SK-N-SH treated with all-trans-retinoic acid at 6 μM for 48 hours (cell line): ENCODE measurements around the gene GJA5.

Experiments used
- ATAC-seq: fragments of 200-7000 bp; cut with Tn5 transposase; 3 replicates; pipeline ENCODE4 v1.9.1; 2020; ENCODE audit warnings: mild to moderate bottlenecking, moderate library complexity
- ARNTL ChIP-seq: fragments of 450-650 bp; formaldehyde crosslinking; IDR thresholded peaks from 2 replicates; pipeline ENCODE4 v1.5.0; 2020; ENCODE audit warnings: low read depth, mild to moderate bottlenecking, moderate library complexity, borderline replicate concordance
- BACH2 ChIP-seq: fragments of 250-450 bp; sonication (Bioruptor Pico); IDR thresholded peaks from 2 replicates; pipeline ENCODE4 v1.9.0; 2021; ENCODE audit warnings: mild to moderate bottlenecking, borderline replicate concordance
- CREB5 ChIP-seq: fragments of 250-450 bp; sonication (Bioruptor Pico); IDR thresholded peaks from 2 replicates; pipeline ENCODE4 v1.5.1; 2020; ENCODE audit warnings: low read depth, mild to moderate bottlenecking, moderate library complexity
- ESRRG ChIP-seq: fragments of 250-450 bp; sonication (Bioruptor Pico); IDR thresholded peaks from 2 replicates; pipeline ENCODE4 v1.6.1; 2021; ENCODE audit warnings: mild to moderate bottlenecking
- GLIS3 ChIP-seq: fragments of 250-450 bp; sonication (Bioruptor Pico); IDR thresholded peaks from 2 replicates; pipeline ENCODE4 v1.5.0; 2020; ENCODE audit warnings: mild to moderate bottlenecking, moderate library complexity
- ISL1 ChIP-seq: fragments of 250-450 bp; sonication (Bioruptor Pico); IDR thresholded peaks from 2 replicates; pipeline ENCODE4 v2.1.2; 2022; ENCODE audit warnings: mild to moderate bottlenecking, moderate library complexity
- OSR1 ChIP-seq: fragments of 250-450 bp; sonication (Bioruptor Pico); IDR thresholded peaks from 2 replicates; pipeline ENCODE4 v1.8.0; 2022; ENCODE audit warnings: moderate library complexity, mild to moderate bottlenecking, inconsistent platforms
- PATZ1 ChIP-seq: fragments of 250-450 bp; sonication (Bioruptor Pico); IDR thresholded peaks from 2 replicates; pipeline ENCODE4 v1.8.0; 2020; ENCODE audit warnings: mild to moderate bottlenecking, moderate library complexity, borderline replicate concordance
- POU6F1 ChIP-seq: fragments of 250-450 bp; sonication (Bioruptor Pico); IDR thresholded peaks from 2 replicates; pipeline ENCODE4 v1.8.0; 2021; ENCODE audit warnings: low read depth, mild to moderate bottlenecking, moderate library complexity, borderline replicate concordance
- RARB ChIP-seq: fragments of 250-450 bp; sonication (Bioruptor Pico); IDR thresholded peaks from 2 replicates; pipeline ENCODE4 v1.8.0; 2021; ENCODE audit warnings: mild to moderate bottlenecking, moderate library complexity
- SNAI2 ChIP-seq: fragments of 250-450 bp; sonication (Bioruptor Pico); IDR thresholded peaks from 2 replicates; pipeline ENCODE4 v1.5.0; 2020; ENCODE audit warnings: mild to moderate bottlenecking, moderate library complexity
- TCF4 ChIP-seq: fragments of 250-450 bp; sonication (Bioruptor Pico); IDR thresholded peaks from 2 replicates; pipeline ENCODE4 v1.8.0; 2021; ENCODE audit warnings: mild to moderate bottlenecking, moderate library complexity, borderline replicate concordance
- TOX ChIP-seq: fragments of 250-450 bp; sonication (Bioruptor Pico); IDR thresholded peaks from 2 replicates; pipeline ENCODE4 v1.8.0; 2021; ENCODE audit warnings: mild to moderate bottlenecking, moderate library complexity, borderline replicate concordance
- TSHZ2 ChIP-seq: fragments of 250-450 bp; sonication (Bioruptor Pico); IDR thresholded peaks from 2 replicates; pipeline ENCODE4 v1.5.0; 2020; ENCODE audit warnings: mild to moderate bottlenecking, moderate library complexity
- ZC3H10 ChIP-seq: fragments of 250-450 bp; sonication (Bioruptor Pico); IDR thresholded peaks from 2 replicates; pipeline ENCODE4 v1.5.1; 2021; ENCODE audit warnings: mild to moderate bottlenecking, moderate library complexity
- ZFP3 ChIP-seq: fragments of 250-450 bp; sonication (Bioruptor Pico); IDR thresholded peaks from 2 replicates; pipeline ENCODE4 v1.5.0; 2020; ENCODE audit warnings: mild to moderate bottlenecking, moderate library complexity
- ZFP30 ChIP-seq: fragments of 450-650 bp; formaldehyde crosslinking; IDR thresholded peaks from 2 replicates; pipeline ENCODE4 v1.5.0; 2022; ENCODE audit warnings: mild to moderate bottlenecking, moderate library complexity
- ZNF565 ChIP-seq: fragments of 450-650 bp; formaldehyde crosslinking; conservative IDR thresholded peaks from 2 replicates; pipeline ENCODE4 v1.5.0; 2020; ENCODE audit warnings: low read depth, mild to moderate bottlenecking, moderate library complexity
- ZNF70 ChIP-seq: fragments of 450-650 bp; formaldehyde crosslinking; IDR thresholded peaks from 2 replicates; pipeline ENCODE4 v1.5.0; 2020; ENCODE audit warnings: mild to moderate bottlenecking, moderate library complexity
- ZNF8 ChIP-seq: fragments of 450-650 bp; formaldehyde crosslinking; IDR thresholded peaks from 2 replicates; pipeline ENCODE4 v1.5.0; 2020; ENCODE audit warnings: mild to moderate bottlenecking, moderate library complexity

Gene GJA5

GRCh38 chr1:147738739-147739476 is 21.5 kb downstream of the GJA5 start:
- TF ChIP-seq POU6F1 (CRISPR knock-in tag): no peak
- TF ChIP-seq PATZ1 (CRISPR knock-in tag): no peak
- no peak for TF ChIP-seq ZNF565 (CRISPR knock-in tag)
- no peak for TF ChIP-seq TSHZ2
- no peak for TF ChIP-seq TOX (CRISPR knock-in tag)
- no peak for TF ChIP-seq ARNTL (CRISPR knock-in tag)
- no peak for TF ChIP-seq ESRRG (CRISPR knock-in tag)
- no peak for TF ChIP-seq BACH2 (CRISPR knock-in tag)
- TF ChIP-seq ZFP3 (CRISPR knock-in tag): no peak
- TF ChIP-seq RARB (CRISPR knock-in tag): no peak
- no peak for TF ChIP-seq ZNF8 (CRISPR knock-in tag)
- TF ChIP-seq OSR1: no peak
- TF ChIP-seq ZC3H10 (CRISPR knock-in tag): no peak
- TF ChIP-seq ZNF70 (CRISPR knock-in tag): no peak
- TF ChIP-seq, all 23 proteins: peak for 0
- no peak for ATAC-seq

GRCh38 chr1:147738129-147738528 is 22.3 kb downstream of the GJA5 start:
- no peak for ATAC-seq
- TF ChIP-seq CREB5 (no peak), ESRRG (CRISPR knock-in tag) (no peak), ZC3H10 (CRISPR knock-in tag) (no peak), ZFP30 (CRISPR knock-in tag) (no peak), ISL1 (CRISPR knock-in tag) (no peak), BACH2 (CRISPR knock-in tag) (no peak), POU6F1 (CRISPR knock-in tag) (no peak), GLIS3 (CRISPR knock-in tag) (no peak), TSHZ2 (no peak), SNAI2 (no peak), ZFP3 (CRISPR knock-in tag) (no peak), OSR1 (no peak), TCF4 (no peak)
